Activated T-cell treated with anti-CD3 and anti-CD28 coated beads for 48 hours (primary cell): ENCODE measurements around the gene TANGO6.
A peak's percentile ranks its signal among the peaks of the same experiment; 100 is the strongest.

Source experiments
- DNase-seq: peaks from one replicate; pipeline ENCODE4 v3.0.0-alpha.2; 2020; ENCODE audit warnings: low read depth

TANGO6 gene

GRCh38 chr16:69100071-69100691, 256.9 kb downstream of the TANGO6 start:
- no peak for DNase-seq

DNA sequence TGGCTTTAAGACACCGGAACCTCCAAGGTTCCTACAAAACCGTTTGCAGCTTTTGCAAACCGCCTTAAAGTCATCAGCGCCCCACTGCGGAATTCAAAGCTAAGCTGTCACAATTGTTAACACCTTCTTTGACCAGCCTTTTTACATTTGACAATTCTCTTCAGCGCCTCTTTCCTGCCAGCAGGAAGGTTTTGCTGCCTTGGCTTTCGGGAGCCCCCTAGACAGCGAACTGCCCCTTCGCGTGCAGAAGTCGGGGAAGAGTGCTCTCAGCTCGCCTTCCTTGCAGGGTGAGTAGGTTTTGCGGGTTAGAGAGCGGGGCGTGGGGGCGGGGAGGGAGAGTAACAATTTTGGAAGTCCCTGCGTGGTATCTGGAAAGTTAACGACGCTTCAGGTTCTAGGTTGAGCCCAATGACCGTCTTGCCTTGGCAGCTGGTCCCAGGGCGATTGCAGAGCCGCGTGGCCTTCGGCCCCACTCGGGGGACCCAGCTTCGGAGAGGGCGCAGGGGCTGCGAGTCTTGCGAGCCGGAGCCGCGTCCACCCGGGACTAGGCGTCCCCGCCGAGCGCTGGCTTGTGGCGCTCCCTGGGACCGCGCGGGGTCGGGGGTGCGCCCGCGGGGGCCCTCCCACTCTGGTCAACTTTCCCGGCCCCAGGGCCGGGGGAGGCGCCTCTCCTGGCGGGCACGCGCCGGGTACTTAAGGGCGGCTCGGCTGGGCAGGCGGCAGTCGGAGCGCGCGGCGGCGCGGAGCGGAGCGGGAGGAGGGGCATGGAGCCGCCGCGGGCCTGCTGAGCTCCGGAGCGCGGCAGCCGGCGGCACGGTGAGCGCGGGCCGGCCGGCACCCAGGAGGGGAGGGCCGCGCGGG, 262.4 kb downstream of the TANGO6 start, which contains the start of gene HAS3:
HAS3 (plus strand) TSS at position 153 of the 861 bp plus-strand sequence. CDS start 3,743 bp downstream, outside the sequence.
- peak; percentile 40 for DNase-seq

- no peak for DNase-seq
Observed at GRCh38 chr16:69106491-69107315, 263.4 kb downstream of the TANGO6 start.

DNA sequence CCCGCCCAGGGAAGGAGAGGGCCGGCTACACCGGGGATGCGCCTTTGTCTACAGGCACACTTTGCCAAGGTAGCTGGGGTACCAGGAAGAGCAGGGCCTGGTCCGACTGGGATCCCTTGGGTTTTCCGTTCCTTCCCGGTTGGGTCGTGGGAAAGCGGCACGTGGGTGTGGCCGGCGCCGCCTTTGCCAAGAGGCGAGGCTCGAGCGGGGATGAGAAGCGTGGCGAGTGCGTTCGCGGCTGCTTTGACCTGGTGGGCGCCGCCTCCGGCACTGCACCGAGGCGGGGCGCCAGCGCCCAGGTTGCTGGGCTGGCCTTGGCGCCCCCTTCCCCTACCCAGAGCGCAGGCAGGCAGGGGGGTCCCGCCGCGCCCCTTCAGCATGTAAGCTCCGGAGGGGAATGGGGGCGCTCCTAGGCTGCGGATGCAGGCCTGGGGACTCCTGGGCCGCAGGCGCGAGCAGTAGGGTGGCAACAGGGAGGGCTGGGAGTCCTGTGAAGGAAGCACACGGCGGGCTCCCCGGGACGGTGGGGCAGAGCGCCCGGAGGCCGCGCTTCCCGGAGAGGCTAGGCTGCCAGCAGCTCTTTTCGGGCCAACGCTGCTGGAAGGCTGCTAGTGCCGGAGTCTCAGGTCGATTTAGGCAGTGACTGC, 264.1 kb downstream of the TANGO6 start:
- no peak for DNase-seq

GRCh38 chr16:69108064-69108904, 265.0 kb downstream of the TANGO6 start:
- no peak for DNase-seq

DNA sequence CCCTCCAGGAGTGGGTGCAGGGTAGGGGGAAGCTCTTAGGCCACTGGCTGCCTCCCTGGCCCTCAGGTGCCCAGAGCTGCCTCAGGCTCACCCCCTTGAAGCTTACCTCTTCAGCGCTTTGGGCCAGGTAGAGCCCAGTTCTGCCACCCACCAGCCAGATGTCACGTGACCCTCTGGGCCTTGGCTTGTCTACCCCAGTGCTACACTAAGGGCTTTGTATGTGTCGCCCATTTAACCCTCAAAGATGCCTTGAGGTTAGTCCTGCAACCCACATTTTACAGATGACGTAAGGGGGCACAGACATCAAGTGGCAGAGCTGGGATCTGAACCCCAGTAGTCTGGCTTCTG, 265.5 kb downstream of the TANGO6 start:
- DNase-seq = no peak

DNA sequence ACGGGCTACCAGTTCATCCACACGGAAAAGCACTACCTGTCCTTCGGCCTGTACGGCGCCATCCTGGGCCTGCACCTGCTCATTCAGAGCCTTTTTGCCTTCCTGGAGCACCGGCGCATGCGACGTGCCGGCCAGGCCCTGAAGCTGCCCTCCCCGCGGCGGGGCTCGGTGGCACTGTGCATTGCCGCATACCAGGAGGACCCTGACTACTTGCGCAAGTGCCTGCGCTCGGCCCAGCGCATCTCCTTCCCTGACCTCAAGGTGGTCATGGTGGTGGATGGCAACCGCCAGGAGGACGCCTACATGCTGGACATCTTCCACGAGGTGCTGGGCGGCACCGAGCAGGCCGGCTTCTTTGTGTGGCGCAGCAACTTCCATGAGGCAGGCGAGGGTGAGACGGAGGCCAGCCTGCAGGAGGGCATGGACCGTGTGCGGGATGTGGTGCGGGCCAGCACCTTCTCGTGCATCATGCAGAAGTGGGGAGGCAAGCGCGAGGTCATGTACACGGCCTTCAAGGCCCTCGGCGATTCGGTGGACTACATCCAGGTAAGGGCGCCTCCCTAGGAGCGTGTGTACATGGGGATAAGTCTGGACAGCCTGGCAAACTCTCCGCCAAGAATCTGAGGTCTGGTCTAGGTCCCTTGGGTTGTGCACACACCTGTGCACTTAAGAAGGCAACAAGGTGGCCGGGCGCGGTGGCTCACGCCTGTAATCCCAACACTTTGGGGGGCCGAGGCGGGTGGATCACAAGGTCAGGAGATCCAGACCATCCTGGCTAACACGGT, 266.3 kb downstream of the TANGO6 start:
- no peak for DNase-seq

DNA sequence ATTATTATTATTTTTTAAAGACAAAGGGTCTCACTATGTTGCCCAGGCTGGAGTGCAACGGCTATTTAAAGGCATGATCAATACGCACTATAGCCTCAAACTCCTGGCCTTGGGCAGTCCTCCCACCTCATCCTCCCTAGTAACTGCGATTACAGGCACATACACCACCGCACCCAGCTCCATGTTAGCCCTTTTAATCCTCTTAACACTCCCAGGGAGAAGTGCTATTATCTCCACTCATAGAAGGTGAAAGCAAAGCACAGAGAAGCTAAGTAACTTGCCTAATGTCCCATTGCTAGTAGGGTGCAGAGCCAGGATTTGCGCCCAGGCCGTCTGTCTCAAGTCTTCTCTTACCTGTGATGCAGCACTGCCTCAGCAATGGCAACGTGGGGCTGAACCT, 267.1 kb downstream of the TANGO6 start:
- no peak for DNase-seq

DNA sequence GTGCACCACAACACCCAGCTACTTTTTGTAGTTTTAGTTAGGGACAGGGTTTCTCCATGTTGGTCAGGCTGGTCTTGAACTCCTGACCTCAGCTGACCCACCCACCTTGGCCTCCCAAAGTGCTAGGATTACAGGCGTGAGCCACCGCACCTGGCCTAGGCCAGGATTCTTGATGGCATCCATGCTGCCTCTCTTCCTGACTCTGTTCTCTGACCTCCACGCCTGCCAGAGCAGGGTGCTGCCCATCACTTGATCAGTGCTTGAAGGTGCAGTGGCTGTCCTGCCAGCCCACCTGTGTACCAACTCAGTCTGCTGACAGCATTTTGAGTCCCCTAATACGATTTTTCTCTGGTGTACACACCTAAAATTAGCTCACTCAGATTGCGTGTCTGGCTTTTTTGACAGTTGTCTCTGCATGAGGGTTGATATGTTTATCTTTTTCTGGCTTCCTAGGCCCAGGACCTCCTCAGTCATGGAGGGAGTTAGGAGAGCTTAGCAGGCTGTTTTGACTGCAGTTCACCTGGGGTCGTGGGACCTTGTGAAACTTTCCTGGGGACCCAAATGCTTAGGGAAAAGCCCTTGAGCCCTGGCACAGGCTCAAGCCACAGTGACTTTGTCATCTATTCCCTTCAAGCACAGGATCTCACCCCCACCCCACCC, 268.0 kb downstream of the TANGO6 start:
- DNase-seq = no peak

DNA sequence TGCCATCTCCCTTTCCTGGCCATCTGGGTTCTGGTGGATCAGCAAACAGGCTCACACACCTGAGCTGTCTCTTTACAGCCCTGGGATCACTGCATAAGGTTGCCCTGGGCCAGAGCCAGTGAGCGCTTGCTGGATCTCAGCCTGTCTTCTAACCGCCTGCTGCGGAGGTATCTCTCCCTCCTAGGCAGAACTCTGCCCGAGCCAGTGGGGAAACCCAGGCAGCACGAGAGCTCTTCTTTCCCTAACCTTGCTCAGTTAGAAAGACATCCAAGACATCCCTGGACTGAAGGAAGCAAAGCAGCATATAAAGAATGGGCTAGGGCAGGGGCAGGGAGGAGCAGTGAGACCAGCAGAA, 268.5 kb downstream of the TANGO6 start:
- DNase-seq = no peak

GRCh38 chr16:69112285-69113129, 269.2 kb downstream of the TANGO6 start:
- DNase-seq = peak; percentile 46

GRCh38 chr16:69113216-69113615, 269.9 kb downstream of the TANGO6 start:
- DNase-seq = no peak

DNA sequence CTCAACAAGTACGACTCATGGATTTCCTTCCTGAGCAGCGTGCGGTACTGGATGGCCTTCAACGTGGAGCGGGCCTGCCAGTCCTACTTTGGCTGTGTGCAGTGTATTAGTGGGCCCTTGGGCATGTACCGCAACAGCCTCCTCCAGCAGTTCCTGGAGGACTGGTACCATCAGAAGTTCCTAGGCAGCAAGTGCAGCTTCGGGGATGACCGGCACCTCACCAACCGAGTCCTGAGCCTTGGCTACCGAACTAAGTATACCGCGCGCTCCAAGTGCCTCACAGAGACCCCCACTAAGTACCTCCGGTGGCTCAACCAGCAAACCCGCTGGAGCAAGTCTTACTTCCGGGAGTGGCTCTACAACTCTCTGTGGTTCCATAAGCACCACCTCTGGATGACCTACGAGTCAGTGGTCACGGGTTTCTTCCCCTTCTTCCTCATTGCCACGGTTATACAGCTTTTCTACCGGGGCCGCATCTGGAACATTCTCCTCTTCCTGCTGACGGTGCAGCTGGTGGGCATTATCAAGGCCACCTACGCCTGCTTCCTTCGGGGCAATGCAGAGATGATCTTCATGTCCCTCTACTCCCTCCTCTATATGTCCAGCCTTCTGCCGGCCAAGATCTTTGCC, 271.1 kb downstream of the TANGO6 start:
- DNase-seq = no peak

DNA sequence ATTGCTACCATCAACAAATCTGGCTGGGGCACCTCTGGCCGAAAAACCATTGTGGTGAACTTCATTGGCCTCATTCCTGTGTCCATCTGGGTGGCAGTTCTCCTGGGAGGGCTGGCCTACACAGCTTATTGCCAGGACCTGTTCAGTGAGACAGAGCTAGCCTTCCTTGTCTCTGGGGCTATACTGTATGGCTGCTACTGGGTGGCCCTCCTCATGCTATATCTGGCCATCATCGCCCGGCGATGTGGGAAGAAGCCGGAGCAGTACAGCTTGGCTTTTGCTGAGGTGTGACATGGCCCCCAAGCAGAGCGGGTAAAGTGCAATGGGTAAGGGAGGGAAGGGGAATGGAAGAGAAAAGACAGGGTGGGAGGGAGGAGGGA, 271.6 kb downstream of the TANGO6 start:
- DNase-seq = no peak

- DNase-seq = no peak
Observed at GRCh38 chr16:69115361-69115760, 272.0 kb downstream of the TANGO6 start.

DNA sequence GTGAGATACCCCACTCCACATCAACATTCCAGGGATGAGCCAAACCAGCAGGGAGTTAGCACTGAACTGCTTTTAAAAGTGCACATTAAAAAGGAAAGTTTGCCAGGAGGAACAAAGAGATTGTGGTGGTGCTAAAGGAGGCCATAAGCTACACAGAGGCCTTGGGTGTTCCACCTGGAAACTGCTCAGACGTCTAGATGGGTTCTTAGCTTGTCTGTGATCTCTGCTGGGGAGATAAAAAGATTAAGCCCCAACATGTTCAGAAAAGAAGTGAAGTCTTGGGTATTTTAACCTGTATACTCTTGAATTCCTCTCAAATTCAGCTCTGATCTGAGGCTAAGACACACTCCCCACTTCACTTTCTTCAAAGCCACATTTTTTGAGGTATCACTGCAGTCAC, 272.5 kb downstream of the TANGO6 start:
- DNase-seq = no peak

DNA sequence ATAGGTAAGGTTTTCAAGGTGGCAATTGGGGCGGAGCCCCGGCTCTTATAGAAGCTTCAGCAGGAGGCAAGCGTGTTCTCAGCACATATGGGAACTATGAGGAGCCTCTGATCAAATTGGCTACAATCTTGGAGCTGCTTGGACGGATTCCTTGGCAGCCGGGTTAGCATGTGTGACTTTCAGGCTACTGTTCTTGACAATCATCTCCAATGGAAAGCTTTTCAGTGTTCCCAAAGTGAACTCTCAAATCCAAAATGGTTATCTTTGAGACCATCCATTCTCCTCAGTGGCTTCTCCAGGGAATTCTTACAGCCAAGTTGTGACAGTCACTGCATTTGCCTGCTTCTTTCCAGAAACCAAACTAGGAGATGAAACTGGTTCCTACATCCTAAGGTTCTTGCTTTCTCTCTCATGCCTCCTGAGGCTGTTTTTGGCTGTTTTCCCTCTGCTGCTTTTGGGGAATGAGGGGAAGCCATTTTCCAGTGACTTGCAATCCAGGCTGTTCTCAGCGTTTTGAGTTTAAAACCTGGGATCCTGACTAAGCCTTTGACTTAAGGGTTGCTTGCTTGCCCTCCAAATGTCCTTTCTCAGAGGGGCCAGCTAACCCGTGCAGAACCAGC, 273.0 kb downstream of the TANGO6 start:
- DNase-seq = no peak

DNA sequence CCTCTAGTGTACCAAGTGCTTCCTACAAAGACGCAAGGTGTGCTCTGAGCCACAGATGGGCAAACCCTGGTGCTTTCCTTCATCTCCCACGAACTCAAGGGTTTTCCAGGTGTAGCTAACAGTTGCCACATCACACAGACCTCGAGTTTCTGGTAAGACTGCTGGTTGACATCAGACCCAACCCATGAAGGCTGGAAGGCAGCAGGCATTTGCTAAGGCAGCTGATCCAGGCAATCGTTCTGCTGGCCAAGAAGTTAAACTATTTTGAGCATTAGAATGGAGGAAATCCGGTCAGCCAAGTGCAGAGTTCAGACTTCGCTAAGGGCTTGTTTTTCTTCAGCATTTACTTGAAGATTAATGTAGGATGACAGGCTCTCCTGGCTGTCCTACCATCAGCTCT, 273.6 kb downstream of the TANGO6 start:
- DNase-seq = no peak
